NCI-H2227 (cell line): ENCODE results near the gene GALE.
"Not testable (repeated sequence)": the region's sequence is repeated elsewhere in the genome, so short reads cannot be mapped to it uniquely, and the experiment has no call there.

Source experiments
- DNase-seq: peaks from one replicate; lab custom pipeline; 2025; ENCODE audit not compliant: unreplicated experiment; lab: John Stamatoyannopoulos, UW

The GALE gene

DNA sequence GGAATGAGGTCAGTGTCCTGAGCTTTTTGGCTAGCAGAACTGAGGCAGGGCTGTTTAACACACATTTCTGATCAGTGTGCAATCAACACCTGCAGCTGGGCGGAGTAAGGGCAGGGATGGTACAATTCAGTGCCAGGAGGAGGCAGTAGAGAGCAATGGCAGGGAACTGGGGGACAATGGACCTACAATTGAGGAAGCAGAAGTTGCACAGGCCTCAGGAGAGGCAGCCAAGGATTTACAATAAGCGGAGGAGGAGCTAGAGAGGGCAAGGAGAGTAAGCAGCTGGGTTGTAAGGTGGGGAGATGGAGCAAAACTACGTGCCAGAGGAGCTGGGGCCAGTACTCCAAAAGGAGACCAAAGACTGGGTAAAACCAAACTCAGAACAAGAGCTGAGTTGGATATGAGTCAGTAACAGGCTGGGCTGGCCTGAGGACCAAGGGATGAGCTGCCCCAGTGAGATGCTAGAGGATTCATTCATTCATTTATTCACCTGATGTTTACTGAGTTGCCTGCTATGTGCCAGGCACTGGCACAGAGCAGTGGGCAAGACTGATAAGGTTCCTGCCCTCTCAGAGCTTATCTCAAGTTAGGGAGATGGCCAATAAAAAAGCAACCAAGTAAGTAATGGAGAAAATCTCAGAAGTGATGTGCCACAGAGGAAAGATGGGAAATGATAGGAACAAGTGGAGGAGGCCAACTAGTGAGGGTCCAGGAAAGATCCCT, 10.4 kb upstream of the GALE start:
- DNase-seq: peak; percentile 52

DNA sequence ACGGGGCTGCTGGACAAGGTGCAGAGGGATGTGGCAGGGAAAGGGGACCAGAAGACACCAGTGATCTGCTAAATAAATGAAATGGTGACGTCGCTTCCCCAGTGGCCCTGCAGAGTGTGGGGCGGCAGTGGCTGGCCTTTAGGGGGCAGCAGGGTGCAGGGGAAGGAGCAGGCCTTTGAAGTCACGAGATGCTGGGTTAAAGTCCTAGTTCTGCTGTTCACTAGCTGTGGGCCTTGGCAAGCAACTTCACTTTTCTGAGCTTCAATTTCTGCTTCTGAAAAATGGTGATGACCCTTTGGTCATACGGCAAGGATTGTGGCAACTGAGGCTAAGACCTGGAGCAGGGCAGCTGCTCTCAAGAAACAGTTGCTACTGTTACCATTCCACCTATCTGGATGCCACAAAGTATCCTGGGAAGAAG, 9.2 kb upstream of the GALE start:
- DNase-seq: peak; percentile 72

DNA sequence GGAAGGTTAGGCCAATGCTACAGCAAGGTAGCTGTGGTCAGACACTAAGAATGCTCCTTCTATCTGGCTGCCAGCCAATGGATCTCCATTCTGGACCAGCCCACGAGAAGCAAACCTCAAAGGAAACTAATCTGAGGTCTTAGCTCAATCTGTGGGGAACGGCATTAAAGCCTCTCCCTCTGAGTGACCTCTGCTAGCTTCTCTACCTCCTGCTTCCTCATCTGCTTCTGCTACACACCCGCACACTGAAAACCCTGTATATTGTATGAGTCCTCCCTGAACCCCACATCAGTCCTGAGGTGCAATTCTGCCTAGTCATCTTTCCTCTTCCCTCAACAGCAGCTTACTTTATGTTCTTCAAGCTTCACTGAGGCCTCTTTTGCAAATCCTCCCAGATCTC, 6.9 kb upstream of the GALE start:
- no peak for DNase-seq

DNA sequence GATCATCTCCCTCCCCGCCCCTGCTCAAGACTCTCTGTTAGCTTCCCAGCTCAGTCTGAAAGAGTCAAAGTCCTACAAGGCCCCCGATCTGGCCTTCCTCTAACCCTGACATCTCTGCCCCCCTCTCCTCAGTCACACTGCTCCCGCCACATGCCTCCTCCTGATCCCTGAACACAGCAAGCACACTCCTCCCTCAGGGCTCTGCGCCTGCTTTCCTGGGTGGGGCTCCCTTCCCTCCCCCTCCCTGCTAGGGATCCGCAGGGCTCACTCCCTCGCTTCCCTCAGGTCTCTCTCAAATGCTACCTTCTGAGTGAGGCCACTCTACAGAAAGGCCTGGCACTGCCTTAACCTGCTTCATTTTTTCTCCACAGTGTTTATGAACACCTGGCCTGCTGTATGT, 5.7 kb upstream of the GALE start:
- DNase-seq: no peak

DNA sequence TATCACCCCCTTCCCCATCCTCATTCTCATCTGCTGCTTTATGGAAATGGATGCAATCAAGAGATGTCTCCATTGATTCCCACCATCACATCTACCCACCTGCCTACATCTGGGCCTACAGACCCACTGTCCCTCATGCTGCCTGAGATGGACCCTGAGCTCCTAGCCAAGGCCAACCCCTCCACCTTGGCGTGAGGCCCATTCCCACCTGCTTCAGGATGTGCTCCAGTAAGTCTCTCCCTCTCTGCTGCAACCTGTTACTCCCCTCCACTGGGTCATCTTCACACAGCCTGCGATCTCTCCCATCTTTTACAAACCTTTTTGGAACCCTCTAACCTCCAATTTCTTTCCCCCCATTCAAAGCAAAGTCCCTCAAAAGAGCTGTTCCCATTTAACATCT, 4.5 kb upstream of the GALE start:
- DNase-seq: no peak

DNA sequence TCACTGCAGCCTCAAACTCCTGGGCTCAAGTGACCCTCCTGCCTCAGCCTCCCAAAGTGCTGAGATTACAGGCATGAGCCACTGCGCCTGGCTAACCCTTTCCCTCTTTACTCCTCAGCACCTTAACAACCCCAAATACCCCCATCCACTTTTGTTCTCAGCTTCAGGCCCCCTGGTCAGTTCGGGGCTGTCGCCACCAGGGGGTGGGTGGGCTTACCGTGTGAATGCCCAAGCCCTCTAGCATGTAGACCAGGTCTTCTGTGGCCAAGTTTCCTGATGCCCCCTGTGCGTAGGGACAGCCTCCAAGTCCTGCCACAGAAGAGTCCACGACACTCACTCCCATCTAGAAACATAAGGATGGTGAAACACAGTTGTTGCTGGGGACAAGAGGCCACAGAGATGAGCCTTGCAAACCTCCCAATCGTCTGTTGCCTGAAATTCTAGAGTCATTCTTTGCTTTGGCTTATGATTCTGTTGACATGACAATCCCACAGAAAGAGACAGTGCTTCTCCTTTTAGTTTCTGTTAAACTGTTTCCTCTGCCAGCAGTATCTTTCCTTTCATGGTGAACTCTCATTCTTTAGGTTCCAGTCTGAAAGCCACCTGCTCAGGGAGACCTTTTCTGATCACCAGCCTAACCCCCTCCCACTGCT, 3.8 kb upstream of the GALE start:
- no peak for DNase-seq

DNA sequence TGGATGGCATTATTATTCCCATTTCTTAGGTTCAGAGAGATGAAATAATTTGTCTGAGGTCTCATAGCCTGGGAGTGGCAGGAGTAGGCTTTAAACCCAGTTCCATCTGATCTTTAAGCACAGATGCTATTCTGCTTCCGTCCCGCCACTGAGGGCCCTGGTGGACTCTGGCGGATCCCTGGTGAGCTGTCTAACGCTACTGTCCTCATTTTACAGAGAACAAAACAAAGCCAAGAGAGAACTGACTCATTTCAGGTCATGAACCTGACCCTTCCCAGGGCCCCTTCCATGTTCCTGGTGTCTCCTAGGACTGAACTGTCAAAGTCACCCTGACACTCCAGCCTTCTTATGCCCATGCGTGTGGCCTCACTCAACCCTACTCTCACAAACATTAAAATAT, 3.1 kb upstream of the GALE start:
- DNase-seq: no peak

DNA sequence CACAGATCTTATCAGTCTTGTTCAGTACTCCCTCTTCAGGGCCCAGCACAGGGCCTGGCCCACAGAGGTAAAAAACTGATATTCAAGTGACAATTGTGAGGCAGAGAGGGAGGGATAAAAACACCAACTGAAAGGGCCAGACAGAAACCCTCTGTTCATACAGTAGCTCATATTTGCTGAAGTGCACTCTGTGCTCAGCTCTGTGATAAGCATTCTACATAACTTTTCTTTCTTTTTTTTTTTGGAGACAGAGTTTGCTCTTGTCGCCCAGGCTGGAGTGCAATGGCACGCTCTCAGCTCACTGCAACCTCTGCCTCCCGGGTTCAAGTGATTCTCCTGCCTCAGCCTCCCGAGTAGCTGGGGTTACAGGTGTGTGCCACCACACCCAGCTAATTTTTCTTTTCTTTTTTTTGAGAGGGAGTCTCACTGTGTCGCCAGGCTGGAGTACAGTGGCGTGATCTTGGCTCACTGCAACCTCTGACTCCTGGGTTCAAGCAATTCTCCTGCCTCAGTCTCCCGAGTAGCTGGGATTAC, 2.3 kb upstream of the GALE start:
- not testable (repeated sequence) for DNase-seq

DNA sequence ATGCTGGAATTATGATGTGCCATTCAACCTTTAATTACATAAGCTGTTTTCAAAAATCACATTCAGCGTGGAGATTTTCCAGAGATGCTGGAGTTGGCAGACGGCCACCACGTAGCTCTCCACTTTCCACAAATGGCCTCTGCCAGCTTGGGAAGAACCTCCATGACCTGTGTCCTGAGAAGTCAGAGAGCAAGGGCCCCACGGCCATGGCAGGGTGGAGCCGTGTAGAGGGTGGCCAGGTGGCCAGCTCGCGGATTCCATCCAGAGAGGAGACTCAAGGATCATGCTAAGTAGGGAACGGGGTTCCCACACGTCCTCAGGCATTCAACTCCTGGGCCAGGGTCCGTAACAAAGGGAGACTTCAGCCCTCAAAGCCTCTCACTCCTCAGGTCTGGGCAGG, 1.3 kb upstream of the GALE start:
- peak; percentile 28 for DNase-seq

DNA sequence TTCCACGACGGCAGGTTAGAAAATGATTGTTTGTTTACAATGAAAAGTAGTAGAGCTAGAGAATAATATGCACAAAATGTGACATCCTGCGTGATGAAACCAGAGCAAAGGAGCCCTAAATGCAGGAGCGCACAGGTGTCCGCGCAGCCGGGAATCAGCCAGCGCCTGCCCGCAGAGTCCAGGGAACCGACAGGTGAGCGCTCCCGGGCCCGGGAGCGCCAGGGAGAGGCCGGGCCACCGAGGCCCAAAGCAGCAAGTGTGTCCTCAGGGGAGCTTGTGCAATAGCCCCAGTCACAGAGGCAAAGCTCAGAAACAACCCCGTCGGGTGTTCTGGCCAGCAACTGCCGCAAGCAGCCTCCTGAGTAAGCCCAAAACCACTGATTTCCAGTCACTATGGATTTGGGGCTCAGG, 789 bp upstream of the GALE start:
- peak; percentile 57 for DNase-seq

DNA sequence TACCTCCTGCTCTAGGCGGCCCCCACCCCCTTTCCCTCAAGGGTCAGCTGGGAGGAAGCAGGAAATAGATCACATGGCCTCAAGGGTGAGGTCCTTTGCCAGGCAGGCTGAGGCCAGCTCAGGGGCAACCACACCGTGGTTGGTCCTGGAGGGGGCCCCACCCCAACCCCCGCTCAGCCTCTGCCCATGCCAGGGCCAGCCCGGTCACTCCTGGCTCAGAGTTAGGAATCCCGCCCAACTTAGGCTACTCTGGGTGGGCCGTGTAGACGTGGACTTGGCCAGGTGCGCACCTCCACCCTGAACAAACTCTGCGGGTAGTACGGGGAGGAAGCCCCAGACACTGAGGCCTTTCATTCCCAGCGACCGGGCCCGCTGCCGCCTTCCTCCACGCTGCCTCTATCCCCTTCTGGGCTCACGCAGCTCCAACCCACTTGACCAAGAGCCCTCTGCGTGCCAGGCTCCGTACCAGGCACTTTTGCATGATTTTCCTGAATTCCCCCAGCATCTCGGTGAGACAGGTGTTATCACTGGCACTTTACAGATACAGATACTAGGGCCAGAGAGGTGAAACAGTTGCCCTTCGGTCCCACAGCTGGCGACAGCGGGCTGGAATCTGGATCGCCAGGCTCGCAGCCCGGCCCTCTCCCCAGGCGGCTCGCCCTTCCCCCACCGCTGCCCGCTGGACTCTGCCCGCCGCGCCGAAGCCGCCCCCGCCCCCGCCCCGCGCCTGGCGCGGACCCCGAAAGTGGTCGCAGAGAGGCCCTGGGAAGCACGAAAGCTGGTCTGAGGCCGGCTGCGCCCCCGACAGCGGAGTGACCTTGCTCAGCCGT, 769 bp downstream of the GALE start:
- peak; percentile 65 for DNase-seq

DNA sequence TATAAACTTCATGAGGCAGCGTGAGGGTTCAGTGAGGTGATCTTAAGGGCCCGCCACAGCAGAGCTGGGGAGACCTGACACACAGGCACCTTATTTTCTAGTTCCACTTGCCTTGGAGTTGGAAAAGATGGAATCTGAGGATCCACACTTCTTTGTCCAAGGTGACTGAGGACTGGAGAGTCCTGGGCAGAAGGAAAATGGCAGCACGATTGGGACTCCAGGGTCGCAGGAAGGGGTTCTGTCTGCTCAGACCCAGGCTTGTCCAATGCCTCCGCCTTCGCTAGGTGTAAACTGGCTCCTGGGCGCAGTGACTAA, 1.3 kb downstream of the GALE start:
- DNase-seq: no peak

DNA sequence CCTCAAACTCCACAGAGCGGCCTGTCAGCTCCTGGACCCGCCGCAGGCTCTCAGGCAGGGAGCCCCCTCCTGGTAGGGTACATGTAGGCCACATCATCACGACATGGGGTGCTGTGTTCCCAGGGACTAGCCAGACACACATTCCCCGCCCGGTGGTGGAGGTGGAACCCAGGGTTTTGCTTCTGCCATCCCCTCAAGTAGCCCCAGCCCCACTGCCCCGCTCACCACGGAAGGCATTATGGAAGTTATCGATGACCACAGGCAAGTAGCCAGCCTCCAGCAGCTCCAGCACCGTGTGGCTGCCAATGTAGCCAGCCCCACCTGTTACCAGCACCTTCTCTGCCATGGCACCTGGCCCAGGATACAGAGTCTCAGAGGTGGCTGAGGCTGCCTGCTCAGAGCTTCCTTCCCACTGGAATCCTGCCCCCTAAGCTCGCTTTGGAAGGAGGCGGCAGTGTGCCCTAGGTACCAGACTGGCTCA, 1.9 kb downstream of the GALE start:
- no peak for DNase-seq

DNA sequence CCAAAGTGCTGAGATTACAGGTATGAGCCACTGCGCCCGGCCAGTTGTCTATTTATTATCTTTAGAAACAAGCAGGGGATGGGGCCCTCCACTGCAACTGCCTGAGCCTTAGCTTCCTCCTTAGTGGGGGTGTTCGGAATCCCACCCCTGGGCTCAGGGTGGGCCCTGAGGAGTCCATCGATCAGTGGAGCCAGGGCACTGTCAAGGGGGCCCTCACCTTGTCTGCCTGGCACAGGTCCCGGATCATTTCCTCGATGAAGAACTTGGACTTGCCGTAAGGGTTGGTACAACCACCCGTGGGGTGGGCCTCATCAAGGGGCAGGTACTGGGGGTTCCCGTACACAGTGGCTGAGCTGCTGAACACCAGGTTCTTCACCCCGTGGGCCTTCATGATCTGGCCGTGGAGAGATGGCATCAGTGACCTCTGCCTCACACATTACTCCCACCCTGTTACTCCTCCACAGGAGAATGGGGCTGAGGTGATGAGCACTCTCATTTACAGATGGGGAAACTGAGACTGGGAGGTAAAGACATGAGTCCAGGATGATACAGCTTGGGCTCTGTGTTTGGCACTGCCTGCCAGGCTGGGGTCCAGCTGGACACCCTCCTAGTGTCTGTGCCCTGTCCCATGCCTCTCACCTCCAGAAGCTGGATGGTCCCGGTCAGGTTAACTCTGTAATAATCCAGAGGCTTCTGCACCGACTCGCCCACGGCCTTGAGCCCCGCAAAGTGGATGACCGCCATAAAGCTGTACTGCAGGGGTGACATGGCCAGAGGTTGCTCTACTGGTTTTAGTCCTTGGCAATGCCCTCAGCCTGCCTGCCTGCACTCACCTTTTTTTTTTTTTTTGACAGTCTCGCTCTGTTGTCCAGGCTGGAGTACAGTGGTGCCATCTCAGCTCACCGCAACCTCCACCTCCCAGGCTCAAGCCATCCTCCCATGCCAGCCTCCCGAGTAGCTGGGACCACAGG, 2.8 kb downstream of the GALE start:
- no peak for DNase-seq

DNA sequence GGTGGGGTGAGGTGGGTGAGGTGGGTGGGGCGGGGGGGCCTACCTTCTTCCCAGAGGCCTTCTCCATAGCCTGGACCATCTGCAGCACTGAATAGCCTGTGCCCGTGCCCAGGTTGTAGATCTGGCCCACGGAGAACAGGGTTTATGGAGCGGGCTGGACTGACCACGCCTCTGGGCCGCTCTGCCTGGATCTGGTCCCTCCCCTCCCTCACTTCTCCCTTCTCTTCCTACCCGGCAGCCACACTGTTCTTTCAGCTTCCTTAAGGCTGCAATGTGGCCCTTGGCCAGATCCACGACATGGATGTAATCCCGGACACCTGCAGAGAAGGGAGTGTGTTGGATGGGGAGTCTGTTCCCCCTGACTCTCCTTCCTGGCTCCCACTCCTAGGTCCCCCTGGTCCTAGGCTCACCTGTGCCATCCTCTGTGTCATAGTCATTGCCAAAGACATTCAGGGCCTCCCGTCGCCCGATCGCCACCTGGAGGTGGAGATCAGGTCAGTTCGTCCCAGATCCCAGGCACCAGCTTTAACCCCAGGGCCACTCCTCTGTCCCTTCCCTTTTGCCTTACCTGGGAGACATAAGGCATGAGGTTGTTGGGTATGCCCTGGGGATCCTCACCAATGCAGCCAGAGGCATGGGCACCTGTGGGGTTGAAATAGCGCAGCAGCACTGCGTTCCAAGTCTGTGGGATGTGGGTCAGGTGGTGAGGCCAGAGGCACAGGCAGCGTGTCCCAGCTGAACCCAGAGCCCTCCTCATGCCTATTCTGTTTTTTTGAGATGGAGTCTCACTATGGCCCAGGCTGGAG, 3.9 kb downstream of the GALE start:
- no peak for DNase-seq

DNA sequence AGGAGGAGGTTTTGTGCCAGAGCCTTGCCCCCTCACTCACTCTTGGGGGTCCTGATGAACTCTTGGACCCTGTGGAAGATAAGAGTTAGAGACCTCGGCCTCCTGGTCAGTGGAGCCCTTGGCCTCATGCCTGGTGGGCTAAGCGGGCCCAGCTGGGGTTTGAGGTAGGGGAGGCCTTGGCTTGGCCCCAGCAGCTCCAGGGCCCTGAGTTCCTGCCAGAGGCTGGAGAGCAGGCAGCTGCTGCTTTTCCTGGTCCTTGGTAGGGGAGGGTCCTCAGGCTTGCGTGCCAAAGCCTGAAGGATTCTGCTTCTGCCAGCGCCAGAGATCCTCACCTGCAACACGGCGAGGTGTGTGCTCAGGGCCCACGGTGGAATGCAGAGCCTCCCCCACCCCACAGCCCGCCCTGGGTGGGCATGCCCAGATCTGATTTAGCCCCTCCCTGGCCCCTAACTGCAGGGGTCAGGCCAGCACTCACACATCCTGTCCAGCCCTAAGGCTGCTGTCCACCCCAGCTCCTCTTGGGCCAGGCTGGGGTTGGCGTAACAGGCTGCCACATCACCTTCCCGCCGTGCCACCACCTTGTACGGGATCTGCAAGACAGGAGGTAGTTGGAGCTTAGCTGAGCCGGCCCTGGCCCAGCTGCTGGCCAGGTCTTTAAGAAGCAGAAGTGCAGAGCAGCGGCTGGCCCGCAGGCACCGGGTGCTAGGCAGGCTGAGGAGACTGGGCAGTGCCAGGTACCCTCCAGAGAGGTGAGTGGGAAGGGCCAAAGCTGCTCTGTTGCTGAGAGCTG, 4.7 kb downstream of the GALE start:
- DNase-seq: no peak

DNA sequence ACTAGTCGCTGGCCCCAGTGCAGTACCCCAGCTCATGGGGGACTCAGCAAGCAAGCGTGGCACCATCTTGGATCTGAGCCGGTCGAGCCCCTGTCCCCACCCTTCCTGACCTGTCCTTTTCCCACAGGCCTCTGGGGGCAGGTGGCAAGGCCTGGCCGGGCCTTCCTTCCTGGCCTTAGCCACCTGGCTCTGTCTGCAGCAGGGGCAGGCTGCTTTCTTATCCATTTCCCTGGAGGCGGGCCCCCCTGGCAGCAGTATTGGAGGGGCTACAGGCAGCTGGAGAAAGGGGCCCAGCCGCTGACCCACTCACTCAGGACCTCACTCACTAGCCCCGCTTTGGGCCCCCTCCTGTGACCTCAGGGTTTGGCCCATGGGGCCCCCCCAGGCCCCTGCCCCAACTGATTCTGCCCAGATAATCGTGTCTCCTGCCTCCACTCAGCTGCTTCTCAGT, 5.8 kb downstream of the GALE start:
- not testable (repeated sequence) for DNase-seq

DNA sequence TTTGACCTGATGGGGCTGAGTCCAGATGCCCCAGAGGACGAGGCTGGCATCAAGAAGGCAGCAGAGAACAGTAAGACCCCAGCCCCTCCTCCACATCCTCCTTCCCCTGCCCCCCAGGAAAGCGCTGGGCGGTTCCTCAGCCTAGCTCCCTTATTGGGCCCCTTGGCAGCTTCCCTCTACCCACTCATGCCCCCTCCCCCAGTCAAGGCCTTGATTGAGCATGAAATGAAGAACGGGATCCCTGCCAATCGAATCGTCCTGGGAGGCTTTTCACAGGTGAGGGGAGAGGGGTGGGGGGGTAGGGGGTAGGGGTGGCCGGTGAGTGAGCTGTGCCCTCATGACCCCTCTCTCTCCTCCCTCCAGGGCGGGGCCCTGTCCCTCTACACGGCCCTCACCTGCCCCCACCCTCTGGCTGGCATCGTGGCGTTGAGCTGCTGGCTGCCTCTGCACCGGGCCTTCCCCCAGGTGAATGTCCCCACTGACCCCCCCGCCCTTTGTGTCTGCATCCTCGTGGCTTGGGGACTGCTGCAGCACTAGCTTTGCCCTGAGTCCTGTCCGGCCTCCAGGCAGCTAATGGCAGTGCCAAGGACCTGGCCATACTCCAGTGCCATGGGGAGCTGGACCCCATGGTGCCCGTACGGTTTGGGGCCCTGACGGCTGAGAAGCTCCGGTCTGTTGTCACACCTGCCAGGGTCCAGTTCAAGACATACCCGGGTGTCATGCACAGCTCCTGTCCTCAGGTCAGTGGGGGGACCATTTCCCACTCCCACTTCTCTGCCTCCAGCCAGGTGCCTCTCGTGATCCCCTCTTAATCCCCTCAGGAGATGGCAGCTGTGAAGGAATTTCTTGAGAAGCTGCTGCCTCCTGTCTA, 6.5 kb downstream of the GALE start:
- peak; percentile 39 for DNase-seq
